ENCODE data around the gene CABP2.

CABP2 gene

GRCh38 chr11:67544616-67545242, 21.5 kb upstream of the CABP2 start:
- TF ChIP-seq CTCF (IDR thresholded peaks at IDR 0.05; ENCODE audit: insufficient read depth, missing control alignments), result no peak
- DNase-seq (ENCODE audit: insufficient read length, low spot score), result no peak
- FAIRE-seq, result no peak

- no peak for FAIRE-seq
- no peak for TF ChIP-seq CTCF (IDR thresholded peaks at IDR 0.05; ENCODE audit: insufficient read depth, missing control alignments)
- DNase-seq (ENCODE audit: insufficient read length, low spot score), result no peak
These were observed 20.3 kb upstream of the CABP2 start for GRCh38 chr11:67543585-67543984.

GRCh38 chr11:67542971-67543370, 19.7 kb upstream of the CABP2 start:
- no peak for DNase-seq (ENCODE audit: insufficient read length, low spot score)
- no peak for TF ChIP-seq CTCF (IDR thresholded peaks at IDR 0.05; ENCODE audit: insufficient read depth, missing control alignments)
- no peak for FAIRE-seq

- DNase-seq (ENCODE audit: insufficient read length, low spot score), result no peak
- no peak for FAIRE-seq
- TF ChIP-seq CTCF (IDR thresholded peaks at IDR 0.05; ENCODE audit: insufficient read depth, missing control alignments), result no peak
These were observed 18.9 kb upstream of the CABP2 start for GRCh38 chr11:67542169-67542568.

GRCh38 chr11:67541198-67541597, 18.0 kb upstream of the CABP2 start:
- FAIRE-seq, result no peak
- no peak for TF ChIP-seq CTCF (IDR thresholded peaks at IDR 0.05; ENCODE audit: insufficient read depth, missing control alignments)

GRCh38 chr11:67539550-67539949, 16.3 kb upstream of the CABP2 start:
- no peak for DNase-seq (ENCODE audit: insufficient read length, low spot score)
- TF ChIP-seq CTCF (IDR thresholded peaks at IDR 0.05; ENCODE audit: insufficient read depth, missing control alignments), result no peak
- FAIRE-seq, result no peak

More at GRCh38 chr11:67541198-67541597, 18.0 kb upstream of the CABP2 start:
- no peak for DNase-seq (ENCODE audit: insufficient read length, low spot score)

- FAIRE-seq (no peak), DNase-seq (ENCODE audit: insufficient read length, low spot score) (no peak)
- TF ChIP-seq CTCF (IDR thresholded peaks at IDR 0.05; ENCODE audit: insufficient read depth, missing control alignments), result no peak
These were observed 15.7 kb upstream of the CABP2 start for GRCh38 chr11:67538823-67539505.
